HEK293 (cell line): ENCODE results near the gene NAA20.

Experiments
- CTCF ChIA-PET: fragments of 350-600 bp; formaldehyde crosslinking; extraction: SDS; loops from one replicate; lab custom pipeline; 2021; ENCODE audit warnings: antibody characterized with exemption; lab: Yijun Ruan, JAX
- POLR2A ChIA-PET: fragments of 300-600 bp; formaldehyde crosslinking; extraction: SDS; loops from one replicate; lab custom pipeline; 2020; ENCODE audit warnings: antibody characterized with exemption, inconsistent platforms; lab: Yijun Ruan, JAX
- H3K27ac ChIP-seq: fragments of 200-500 bp; sonication (Bioruptor generic); 2 replicates; pipeline ENCODE4 v1.5.1; 2014; ENCODE audit warnings: low read depth, low read length, control low read depth, inconsistent platforms; ENCODE audit errors: extremely low read depth
- H3K36me3 ChIP-seq, 2 experiments: fragments of 200-500 bp in 1 of 2; sonication (Bioruptor generic) in 1 of 2; 1 replicate in 1 of 2; 2 replicates in 1 of 2; pipeline ENCODE4 v1.5.1; 2014 to 2017; ENCODE audit warnings: inconsistent platforms in 2 of 2, low read length in 2 of 2; ENCODE audit not compliant: control insufficient read depth in 2 of 2, insufficient read depth in 1 of 2
- H3K4me1 ChIP-seq: fragments of 200-500 bp; sonication (Bioruptor generic); 2 replicates; pipeline ENCODE4 v1.5.1; 2014; ENCODE audit warnings: mild to moderate bottlenecking, low read length, inconsistent platforms; ENCODE audit not compliant: control insufficient read depth, insufficient read depth
- H3K4me3 ChIP-seq: 2 replicates; pipeline ENCODE4 v1.5.1; 2011; ENCODE audit warnings: low read depth, mild to moderate bottlenecking, control low read depth, low read length, moderate library complexity
- H3K9me3 ChIP-seq: fragments of 200-500 bp; sonication (Bioruptor generic); 2 replicates; pipeline ENCODE4 v1.5.1; 2014; ENCODE audit warnings: low read depth, low read length, inconsistent platforms; ENCODE audit not compliant: control insufficient read depth, insufficient read depth
- AEBP2 ChIP-seq: fragments of 450-650 bp; formaldehyde crosslinking; IDR thresholded peaks from 2 replicates; pipeline ENCODE4 v1.5.1; 2016; ENCODE audit warnings: missing biosample characterization, missing genetic modification characterization, borderline replicate concordance
- ATF2 ChIP-seq: fragments of 450-650 bp; formaldehyde crosslinking; IDR thresholded peaks from 2 replicates; pipeline ENCODE4 v1.5.1; 2016; ENCODE audit warnings: missing biosample characterization, missing genetic modification characterization, low read depth
- EGR2 ChIP-seq: fragments of 450-650 bp; formaldehyde crosslinking; IDR thresholded peaks from 2 replicates; pipeline ENCODE4 v1.5.1; 2016; ENCODE audit warnings: low read depth, missing biosample characterization, missing genetic modification characterization
- MEIS1 ChIP-seq: sonication (generic); formaldehyde crosslinking; IDR thresholded peaks from 2 replicates; pipeline ENCODE4 v1.8.1; 2022; ENCODE audit warnings: missing genetic modification reagents, mild to moderate bottlenecking, borderline replicate concordance
- MYNN ChIP-seq: fragments of 450-650 bp; formaldehyde crosslinking; IDR thresholded peaks from 2 replicates; pipeline ENCODE4 v1.5.1; 2016; ENCODE audit warnings: missing biosample characterization, missing genetic modification characterization, borderline replicate concordance
- SP7 ChIP-seq: fragments of 450-650 bp; formaldehyde crosslinking; IDR thresholded peaks from 2 replicates; pipeline ENCODE4 v1.5.1; 2016; ENCODE audit warnings: missing biosample characterization, missing genetic modification characterization
- YY2 ChIP-seq: fragments of 450-650 bp; formaldehyde crosslinking; IDR thresholded peaks from 2 replicates; pipeline ENCODE4 v1.5.1; 2016; ENCODE audit warnings: missing biosample characterization, missing genetic modification characterization
- ZBTB1 ChIP-seq: fragments of 450-650 bp; formaldehyde crosslinking; IDR thresholded peaks from 2 replicates; pipeline ENCODE4 v1.5.1; 2016; ENCODE audit warnings: missing biosample characterization, missing genetic modification characterization
- ZBTB49 ChIP-seq: fragments of 450-650 bp; formaldehyde crosslinking; IDR thresholded peaks from 2 replicates; pipeline ENCODE4 v1.5.1; 2016; ENCODE audit warnings: missing biosample characterization, missing genetic modification characterization, low read depth
- ZNF148 ChIP-seq: fragments of 450-650 bp; formaldehyde crosslinking; IDR thresholded peaks from 2 replicates; pipeline ENCODE4 v1.5.0; 2017; ENCODE audit warnings: missing biosample characterization, missing genetic modification characterization, borderline replicate concordance
- ZNF362 ChIP-seq: fragments of 450-650 bp; formaldehyde crosslinking; IDR thresholded peaks from 2 replicates; pipeline ENCODE4 v1.5.1; 2016; ENCODE audit warnings: missing biosample characterization, missing genetic modification characterization
- ZNF394 ChIP-seq: fragments of 450-650 bp; formaldehyde crosslinking; IDR thresholded peaks from 2 replicates; pipeline ENCODE4 v1.5.1; 2016; ENCODE audit warnings: missing biosample characterization, missing genetic modification characterization, mild to moderate bottlenecking, moderate library complexity, borderline replicate concordance
- ZNF449 ChIP-seq: fragments of 450-650 bp; formaldehyde crosslinking; IDR thresholded peaks from 2 replicates; pipeline ENCODE4 v1.5.1; 2017; ENCODE audit warnings: missing biosample characterization, mild to moderate bottlenecking, missing genetic modification characterization, moderate library complexity
- ZNF596 ChIP-seq: fragments of 450-650 bp; IDR thresholded peaks from 2 replicates; pipeline ENCODE4 v1.5.0; 2018; ENCODE audit warnings: missing biosample characterization, mild to moderate bottlenecking, missing genetic modification characterization, moderate library complexity
- ZNF654 ChIP-seq: fragments of 450-650 bp; formaldehyde crosslinking; IDR thresholded peaks from 2 replicates; pipeline ENCODE4 v1.5.1; 2016; ENCODE audit warnings: low read depth, missing biosample characterization, missing genetic modification characterization
- ZNF76 ChIP-seq: fragments of 450-650 bp; formaldehyde crosslinking; IDR thresholded peaks from 2 replicates; pipeline ENCODE4; 2016; ENCODE audit warnings: low read depth, missing biosample characterization, missing genetic modification characterization, borderline replicate concordance

The NAA20 gene

GRCh38 chr20:19993958-19994669 lies 23.0 kb upstream of the NAA20 start:
- Histone ChIP-seq H3K4me3 (no peak overlapping the region), H3K27ac (peak overlapping the region; percentile 63; the same call in 1 of the 2 replicates), H3K36me3 (no peaks in the 10 kb centered on the region), H3K4me1 (peaks cover 13% of the 10 kb centered on the region), H3K9me3 (no peaks in the 10 kb centered on the region)
- TF ChIP-seq ATF2 (tag by site-specific recombination) = no peak
- TF ChIP-seq ZBTB49 (tag by site-specific recombination) = no peak
- no peak for TF ChIP-seq ZBTB1 (tag by site-specific recombination)
- TF ChIP-seq MEIS1 (CRISPR knock-in tag) = no peak
- no peak for TF ChIP-seq AEBP2 (tag by site-specific recombination)
- no peak for TF ChIP-seq MYNN (tag by site-specific recombination)
- TF ChIP-seq ZNF76 (tag by site-specific recombination) = no peak
- TF ChIP-seq ZNF596 (tag by site-specific recombination) = no peak
- TF ChIP-seq ZNF148 (tag by site-specific recombination) = no peak
- no peak for TF ChIP-seq ZNF449 (tag by site-specific recombination)
- POLR2A ChIA-PET = interaction anchor here (1.4 to 3.3 kb wide), 4 partner anchors 9 to 19 kb away, joined by 5 to 15 read pairs (median 6); no protein-coding TSS in a partner anchor
- CTCF ChIA-PET = interaction anchor here (0.6 to 6.0 kb wide), 21 partner anchors 13 to 309 kb away, joined by 3 to 40 read pairs (median 4); no protein-coding TSS in a partner anchor

- no peaks in the 10 kb centered on the region for H3K36me3 ChIP-seq
- no peak overlapping the region for H3K27ac ChIP-seq
- peaks cover 13% of the 10 kb centered on the region for H3K4me1 ChIP-seq
- CTCF ChIA-PET = interaction anchor here (0.6 to 6.0 kb wide), 13 partner anchors 19 to 584 kb away, joined by 3 to 40 read pairs (median 4); no protein-coding TSS in a partner anchor
- TF ChIP-seq YY2 (tag by site-specific recombination) = no peak
- TF ChIP-seq EGR2 (tag by site-specific recombination) = no peak
- peak; percentile 75 for TF ChIP-seq SP7 (tag by site-specific recombination)
- no peak for TF ChIP-seq ZNF394
- TF ChIP-seq ZNF362 (tag by site-specific recombination) = peak; percentile 69; the same call in 1 of the 2 replicates
- peak; percentile 66 for TF ChIP-seq ZNF654 (tag by site-specific recombination)
- H3K4me3 ChIP-seq = no peak overlapping the region
- H3K9me3 ChIP-seq = no peaks in the 10 kb centered on the region
- POLR2A ChIA-PET = no interaction called here
Observed at GRCh38 chr20:19995220-19995863, 21.8 kb upstream of the NAA20 start.
